K562 (cell line): ENCODE results near the gene COX6A2. TPM values are rescaled to one million over a fixed set of nuclear protein-coding genes. Genes with fewer than 3 reads are reported as not detected.

ENCODE experiments used
- CBFA2T3 ChIP-seq: fragments of 450-650 bp; IDR thresholded peaks from 2 replicates; pipeline ENCODE4 v1.6.1; 2017
- FIP1L1 ChIP-seq: fragments of 200-400 bp; formaldehyde crosslinking; IDR thresholded peaks from 2 replicates; pipeline ENCODE4 v1.6.1; 2018; ENCODE audit warnings: mild to moderate bottlenecking, low read depth, low read length; ENCODE audit not compliant: poor library complexity, severe bottlenecking
- IRF9 ChIP-seq: fragments of 450-650 bp; IDR thresholded peaks from 2 replicates; pipeline ENCODE4 v1.6.1; 2016; ENCODE audit warnings: missing biosample characterization, missing genetic modification characterization
- MGA ChIP-seq: fragments of 450-650 bp; IDR thresholded peaks from 2 replicates; pipeline ENCODE4 v1.6.1; 2016; ENCODE audit warnings: mild to moderate bottlenecking, moderate library complexity
- NFIC ChIP-seq: fragments of 450-650 bp; IDR thresholded peaks from 2 replicates; pipeline ENCODE4 v1.6.1; 2017; ENCODE audit warnings: mild to moderate bottlenecking, inconsistent platforms
- NR3C1 ChIP-seq: sonication (generic); formaldehyde crosslinking; IDR thresholded peaks from 2 replicates; pipeline ENCODE4 v1.8.1; 2022; ENCODE audit warnings: missing genetic modification reagents
- PHF20 ChIP-seq: fragments of 450-650 bp; IDR thresholded peaks from 2 replicates; pipeline ENCODE4 v1.6.1; 2018; ENCODE audit not compliant: partially characterized antibody
- RNF2 ChIP-seq: sonication (generic); IDR thresholded peaks from 2 replicates; pipeline ENCODE4 v1.6.1; 2016
- SMARCC2 ChIP-seq: fragments of 450-650 bp; IDR thresholded peaks from 2 replicates; pipeline ENCODE4 v1.6.1; 2017; ENCODE audit warnings: antibody characterized with exemption, moderate library complexity, mild to moderate bottlenecking, low read depth
- SPI1 ChIP-seq: IDR thresholded peaks from 2 replicates; pipeline ENCODE4 v1.6.1; 2011; ENCODE audit warnings: low read depth, low read length, control low read depth, borderline replicate concordance
- SREBF2 ChIP-seq: sonication (generic); formaldehyde crosslinking; IDR thresholded peaks from 2 replicates; pipeline ENCODE4 v1.4.0; 2020; ENCODE audit warnings: mild to moderate bottlenecking, missing genetic modification reagents
- ZNF347 ChIP-seq: fragments of 450-650 bp; formaldehyde crosslinking; IDR thresholded peaks from 2 replicates; pipeline ENCODE4 v1.4.0; 2020; ENCODE audit warnings: low read depth, mild to moderate bottlenecking, moderate library complexity
- polyA plus RNA-seq, 8 experiments: library from polyadenylated mRNA; depleted of rRNA in 4 of 8; stranded (reverse) in 5 of 8; unstranded in 3 of 8; fragments of >200 nt; fragmentation: Nextera tagmentation in 2 of 8; fragmentation: Illumina TruSeq in 1 of 8; extraction: Ambion mirVana in 2 of 8; extraction: Trizol in 1 of 8; gene quantifications; 2 replicates each; pipeline versions ENCODE4 v1.2.1 to v1.2.3, GENCODE V29; 2011 to 2014; ENCODE audit warnings: inconsistent platforms in 1 of 8, missing spikeins in 1 of 8
- total RNA-seq, 7 experiments: library from RNA; depleted of rRNA in 6 of 7; stranded (reverse); fragments of >200 nt in 6 of 7; fragmentation: Illumina TruSeq in 2 of 7; extraction: Trizol in 2 of 7; gene quantifications; 2 replicates each; pipeline versions ENCODE4 v1.2.1 to v1.2.3, GENCODE V29; 2011 to 2021; ENCODE audit warnings: low replicate concordance in 1 of 7
- TF ChIP-seq, protein P1 (sequence below): fragments of 450-650 bp; formaldehyde crosslinking; IDR thresholded peaks from 2 replicates; pipeline ENCODE4 v1.4.0; 2020; ENCODE audit warnings: mild to moderate bottlenecking, moderate library complexity

The COX6A2 gene
- total and polyA plus RNA-seq, 9 of the 15 experiments (the other 6 are each of a cell fraction or from before 2014, with no cell fraction given) = not detected

- TF ChIP-seq IRF9 (no peak), SREBF2 (CRISPR knock-in tag) (no peak), RNF2 (0 out of 2 replicates have a peak, but pooled peaks have one; percentile 3), ZNF347 (CRISPR knock-in tag) (no peak), FIP1L1 (peak; percentile 81), NR3C1 (CRISPR knock-in tag) (0 out of 2 replicates have a peak, but pooled peaks have one; percentile 58), MGA (peak; percentile 96), PHF20 (peak; percentile 91), SMARCC2 (peak; percentile 57; the same call in 1 of the 2 replicates), NFIC (peak; percentile 40; the same call in 1 of the 2 replicates), CBFA2T3 (0 out of 2 replicates have a peak, but pooled peaks have one; percentile 11), SPI1 (peak; percentile 89)
- TF ChIP-seq, protein P1, sequence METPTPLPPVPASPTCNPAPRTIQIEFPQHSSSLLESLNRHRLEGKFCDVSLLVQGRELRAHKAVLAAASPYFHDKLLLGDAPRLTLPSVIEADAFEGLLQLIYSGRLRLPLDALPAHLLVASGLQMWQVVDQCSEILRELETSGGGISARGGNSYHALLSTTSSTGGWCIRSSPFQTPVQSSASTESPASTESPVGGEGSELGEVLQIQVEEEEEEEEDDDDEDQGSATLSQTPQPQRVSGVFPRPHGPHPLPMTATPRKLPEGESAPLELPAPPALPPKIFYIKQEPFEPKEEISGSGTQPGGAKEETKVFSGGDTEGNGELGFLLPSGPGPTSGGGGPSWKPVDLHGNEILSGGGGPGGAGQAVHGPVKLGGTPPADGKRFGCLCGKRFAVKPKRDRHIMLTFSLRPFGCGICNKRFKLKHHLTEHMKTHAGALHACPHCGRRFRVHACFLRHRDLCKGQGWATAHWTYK (CRISPR knock-in tag) = peak; percentile 74
Observed at GRCh38 chr16:31458844-31459686, 30.9 kb upstream of the COX6A2 start, which contains the start of gene ARMC5 (continued).
